HFFc6 (cell line): ENCODE data around the gene PSMG3. TPM values are rescaled to one million over a fixed set of nuclear protein-coding genes. Genes with fewer than 3 reads are reported as not detected.

Source experiments
- DNase-seq: peaks from one replicate; pipeline ENCODE4 v3.0.0-alpha.2; 2018
- H3K27ac Mint-ChIP-seq: 2 replicates; pipeline ENCODE4 v1.8.0; 2020; ENCODE audit warnings: mild to moderate bottlenecking, mixed read lengths
- H3K27me3 Mint-ChIP-seq: 2 replicates; pipeline ENCODE4 v1.8.0; 2021; ENCODE audit warnings: mild to moderate bottlenecking, moderate library complexity, mixed read lengths; ENCODE audit not compliant: insufficient read depth
- H3K36me3 Mint-ChIP-seq: 2 replicates; pipeline ENCODE4 v1.8.0; 2021; ENCODE audit warnings: low read depth, mixed read lengths
- H3K4me1 Mint-ChIP-seq: 2 replicates; pipeline ENCODE4 v1.8.0; 2020; ENCODE audit warnings: low read depth, mixed read lengths
- H3K4me3 Mint-ChIP-seq: 2 replicates; pipeline ENCODE4 v1.8.0; 2020; ENCODE audit warnings: mild to moderate bottlenecking, moderate library complexity, mixed read lengths
- H3K9me3 Mint-ChIP-seq: 2 replicates; pipeline ENCODE4 v1.8.0; 2020; ENCODE audit warnings: mild to moderate bottlenecking, mixed read lengths
- CTCF ChIP-seq: fragments of 200-600 bp; sonication (generic); IDR thresholded peaks from 2 replicates; pipeline ENCODE4 v1.5.0; 2021; ENCODE audit warnings: antibody characterized with exemption, mild to moderate bottlenecking
- total RNA-seq, 6 experiments: library from RNA; stranded (reverse); fragmentation: NEBNext Ultra II Directional; extraction: Animal tissue kit (Norgen Biotek cat#: 25700); gene quantifications; 2 replicates in 1 of 6; 3 replicates in 5 of 6; pipeline ENCODE4 v1.2.3, GENCODE V29; 2021

The PSMG3 gene
- total RNA-seq, 6 experiments from 2014 or later: 25.6 to 31.0 (median 28.2) TPM

- Mint-ChIP-seq H3K4me1 (peaks cover 15% of the 10 kb centered on the region), H3K4me3 (0 out of 2 replicates have a peak overlapping the region, but pooled peaks have one; percentile 49), H3K27ac (no peak overlapping the region), H3K36me3 (peaks cover 5% of the 10 kb centered on the region; the same call in 1 of the 2 replicates), H3K9me3 (peaks cover 4% of the 10 kb centered on the region; the same call in 1 of the 2 replicates), H3K27me3 (peaks cover 36% of the 10 kb centered on the region)
- TF ChIP-seq CTCF: no peak
- no peak for DNase-seq
These were observed 29.0 kb downstream of the PSMG3 start for GRCh38 chr7:1540776-1541271.

DNA sequence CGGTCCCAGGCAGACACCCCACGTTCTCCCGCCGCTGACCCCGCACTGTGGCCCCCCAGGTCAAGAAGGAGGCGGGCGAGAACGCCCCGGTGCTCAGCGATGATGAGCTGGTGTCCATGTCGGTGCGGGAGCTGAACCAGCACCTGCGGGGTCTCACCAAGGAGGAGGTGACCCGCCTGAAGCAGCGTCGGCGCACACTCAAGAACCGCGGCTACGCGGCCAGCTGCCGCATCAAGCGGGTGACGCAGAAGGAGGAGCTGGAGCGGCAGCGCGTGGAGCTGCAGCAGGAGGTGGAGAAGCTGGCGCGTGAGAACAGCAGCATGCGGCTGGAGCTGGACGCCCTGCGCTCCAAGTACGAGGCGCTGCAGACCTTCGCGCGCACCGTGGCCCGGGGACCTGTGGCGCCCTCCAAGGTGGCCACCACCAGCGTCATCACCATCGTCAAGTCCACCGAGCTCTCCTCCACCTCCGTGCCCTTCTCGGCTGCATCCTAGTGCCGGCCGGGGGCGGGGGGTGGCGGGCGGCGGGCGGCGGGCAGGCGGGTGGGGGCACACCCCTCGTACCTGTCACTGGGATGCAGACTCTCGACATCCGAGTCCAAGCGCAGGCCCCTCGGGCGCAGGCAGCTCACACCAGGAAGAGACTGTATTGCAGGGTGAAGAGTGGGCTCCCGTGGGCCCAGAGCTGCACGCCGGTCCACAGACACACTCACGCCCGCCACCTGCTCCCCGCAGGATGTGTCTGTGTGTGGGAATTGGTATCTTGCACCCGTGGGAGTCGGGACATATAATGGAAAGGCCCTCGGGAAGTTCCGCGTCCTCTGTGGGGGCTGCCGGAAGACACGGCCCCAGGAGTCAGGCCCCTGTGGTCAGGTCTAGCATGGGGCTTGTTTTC lies 29.7 kb downstream of the PSMG3 start:
- peaks cover 4% of the 10 kb centered on the region; the same call in 1 of the 2 replicates for H3K9me3 Mint-ChIP-seq
- peaks cover 15% of the 10 kb centered on the region for H3K4me1 Mint-ChIP-seq
- TF ChIP-seq CTCF: no peak
- peaks cover 5% of the 10 kb centered on the region; the same call in 1 of the 2 replicates for H3K36me3 Mint-ChIP-seq
- no peak for DNase-seq
- H3K4me3 Mint-ChIP-seq: no peak overlapping the region
- H3K27ac Mint-ChIP-seq: no peak overlapping the region
- peaks cover 32% of the 10 kb centered on the region for H3K27me3 Mint-ChIP-seq

- peaks cover 20% of the 10 kb centered on the region for H3K4me1 Mint-ChIP-seq
- H3K9me3 Mint-ChIP-seq: peaks cover 4% of the 10 kb centered on the region; the same call in 1 of the 2 replicates
- peak overlapping the region; percentile 52 for H3K4me3 Mint-ChIP-seq
- peak overlapping the region; percentile 67 for H3K27ac Mint-ChIP-seq
- no peak for TF ChIP-seq CTCF
- peaks cover 26% of the 10 kb centered on the region for H3K27me3 Mint-ChIP-seq
- peaks cover 5% of the 10 kb centered on the region; the same call in 1 of the 2 replicates for H3K36me3 Mint-ChIP-seq
- no peak for DNase-seq
These were observed 30.5 kb downstream of the PSMG3 start for GRCh38 chr7:1539181-1539881.

- H3K36me3 Mint-ChIP-seq: peaks cover 5% of the 10 kb centered on the region; the same call in 1 of the 2 replicates
- no peak for DNase-seq
- H3K27ac Mint-ChIP-seq: peak overlapping the region; percentile 67
- H3K9me3 Mint-ChIP-seq: peaks cover 4% of the 10 kb centered on the region; the same call in 1 of the 2 replicates
- H3K4me3 Mint-ChIP-seq: peak overlapping the region; percentile 53
- peaks cover 26% of the 10 kb centered on the region for H3K27me3 Mint-ChIP-seq
- peaks cover 27% of the 10 kb centered on the region for H3K4me1 Mint-ChIP-seq
- no peak for TF ChIP-seq CTCF
These were observed 31.2 kb downstream of the PSMG3 start for GRCh38 chr7:1538544-1539180.
